Measurements from ENCODE around the gene EPM2AIP1. TPM values are rescaled to one million over a fixed set of nuclear protein-coding genes. Genes with fewer than 3 reads are reported as not detected.

EPM2AIP1 gene
- total RNA-seq, 1 experiment from 2014 or later = 11.4 TPM

GRCh38 chr3:37039161-37039846, 46.4 kb upstream of the EPM2AIP1 start:
- H2BK15ac ChIP-seq (ENCODE audit: low read depth, low read length) = no peak overlapping the region
- no peaks in the 10 kb centered on the region for H3K27me3 ChIP-seq (ENCODE audit: insufficient read depth, low read length)
- H3K9me3 Mint-ChIP-seq = peaks cover 10 to 14% of the 10 kb centered on the region in 2 experiments; a peak in 3 of 5 replicates
- H3K4me3 Mint-ChIP-seq = no peak overlapping the region
- peaks cover 28 to 62% (median 51%) of the 10 kb centered on the region in 3 experiments for H3K36me3 Mint-ChIP-seq (ENCODE audit: insufficient read depth in 1 of 3, low read depth in 3 of 3)
- DNase-seq = no peak
- H4K5ac ChIP-seq (ENCODE audit: insufficient read length, low read depth, low read length) = no peak overlapping the region
- no peak overlapping the region for H2AFZ ChIP-seq (ENCODE audit: low read length)
- no peak overlapping the region for H3K4me2 ChIP-seq (ENCODE audit: insufficient read depth, insufficient read length, low read length)
- no peak overlapping the region for H3K18ac ChIP-seq (ENCODE audit: insufficient read length, low read depth, low read length)
- H3K79me2 ChIP-seq (ENCODE audit: insufficient read depth, low read length) = no peaks in the 10 kb centered on the region
- no peak overlapping the region for H2BK20ac ChIP-seq (ENCODE audit: low read depth, low read length, poor library complexity, severe bottlenecking)
- no peak overlapping the region for H2BK12ac ChIP-seq (ENCODE audit: insufficient read length, low read depth, low read length)
- no peak overlapping the region for H3T11ph ChIP-seq (ENCODE audit: low read length)
- H3K27ac ChIP-seq (ENCODE audit: insufficient read length, low read depth, low read length) = no peak overlapping the region
- H3K23ac ChIP-seq (ENCODE audit: insufficient read length, low read depth, low read length) = no peak overlapping the region
- no peak overlapping the region for H2BK120ac ChIP-seq (ENCODE audit: low read depth, low read length, poor library complexity, severe bottlenecking)
- H3K79me1 ChIP-seq (ENCODE audit: insufficient read depth, low read depth, low read length, poor library complexity, severe bottlenecking) = no peaks in the 10 kb centered on the region
- H3K4me1 Mint-ChIP-seq = peaks cover 0 to 2% of the 10 kb centered on the region in 2 experiments; a peak in 1 of 4 replicates
- no peaks in the 10 kb centered on the region for H4K20me1 ChIP-seq (ENCODE audit: control insufficient read depth, insufficient read depth, insufficient read length)
- no peak for TF ChIP-seq CTCF (conservative IDR thresholded peaks at IDR 0.05)
- H3K23me2 ChIP-seq (ENCODE audit: insufficient read length, low read depth, low read length, poor library complexity, severe bottlenecking) = no peaks in the 10 kb centered on the region
- H3K9ac ChIP-seq (ENCODE audit: extremely low read depth, insufficient read length, low read length) = no peak overlapping the region
- H2BK5ac ChIP-seq (ENCODE audit: insufficient read length, low read length) = no peak overlapping the region
- H4K91ac ChIP-seq (ENCODE audit: insufficient read length, low read depth, low read length) = no peak overlapping the region
- no peak overlapping the region for H3K56ac ChIP-seq (ENCODE audit: insufficient read length, low read depth, low read length)
- H3K27ac Mint-ChIP-seq = peak overlapping the region in 1 of 3 experiments; percentile 34; a peak in 1 of 7 replicates
- WGBS (ENCODE audit: extremely low coverage, insufficient read length, low lambda C conversion rate) = no CpG with 5 or more reads among the region's 1 CpG
- no peak overlapping the region for H4K8ac ChIP-seq (replicated peaks; ENCODE audit: insufficient read length, low read depth, low read length)
- H3K14ac ChIP-seq (ENCODE audit: insufficient read depth, low read length) = no peak overlapping the region
- no peaks in the 10 kb centered on the region for H3K9me3 ChIP-seq (ENCODE audit: control insufficient read depth, low read depth, low read length)
- no peak overlapping the region for H3K4ac ChIP-seq (ENCODE audit: low read depth, low read length)
- H3K27me3 Mint-ChIP-seq (ENCODE audit: low read depth) = no peaks in the 10 kb centered on the region
- no peak overlapping the region for H2AK5ac ChIP-seq (ENCODE audit: insufficient read length, low read length)
- H3K4me1 ChIP-seq (ENCODE audit: insufficient read depth, low read length) = no peaks in the 10 kb centered on the region
